Pancreas (tissue), 10 donors: Measurements from ENCODE around the gene AADAC. TPM values are rescaled to one million over a fixed set of nuclear protein-coding genes. Genes with fewer than 3 reads are reported as not detected.

Experiments used
- ATAC-seq, 4 donors: fragments of 200-7000 bp; cut with Tn5 transposase; one replicate each; pipeline versions ENCODE4 v1.8.0 to v1.9.1; 2020; ENCODE audit warnings: mild to moderate bottlenecking in 4 of 4, moderate library complexity in 4 of 4
- DNase-seq, 6 donors: peaks; one replicate each; pipeline ENCODE4 v3.0.0-alpha.2; 2020
- FAIRE-seq: peaks from 2 replicates; lab custom pipeline; 2012; peaks lifted over from hg19 to GRCh38; lab: Jason Lieb, UNC
- H3K27ac ChIP-seq, 4 donors: fragments of 200-600 bp; sonication (generic); 1 replicate in 3 of 4; 2 replicates in 1 of 4; pipeline versions ENCODE4 v1.5.0 to v1.8.0; 2020
- H3K27me3 ChIP-seq, 4 donors: fragments of 200-600 bp; one replicate each; pipeline ENCODE4 v1.8.0; 2021
- H3K36me3 ChIP-seq, 3 donors: fragments of 200-600 bp; sonication (generic) in 1 of 3; one replicate each; pipeline versions ENCODE4 v1.5.0 to v1.8.0; 2020 to 2021
- H3K4me1 ChIP-seq, 3 donors: fragments of 200-600 bp; one replicate each; pipeline ENCODE4 v1.8.0; 2021
- H3K4me3 ChIP-seq, 4 donors: fragments of 200-600 bp; sonication (generic) in 2 of 4; one replicate each; pipeline versions ENCODE4 v1.5.0 to v1.8.0; 2020 to 2021
- H3K9me3 ChIP-seq, 4 donors: fragments of 200-600 bp; one replicate each; pipeline ENCODE4 v1.8.0; 2021
- WGBS, 2 donors: extraction: QIAGEN DNeasy Blood & Tissue Kit; methylation state at CpG; one replicate each; pipeline ENCODE4 v1.1.7; 2013; 5-methylcytosine and 5-hydroxymethylcytosine counted together
- intact Hi-C, 3 donors: fragments of 100-400 bp; cut with DNase I; formaldehyde crosslinking; loops; one replicate each; pipeline versions ENCODE4 v1.11.1 to v1.14.2; 2022
- polyA plus RNA-seq, 2 donors: library from polyadenylated mRNA; stranded (reverse); fragments of 200-250 nt; gene quantifications; one replicate each; pipeline ENCODE4 v1.2.3, GENCODE V29; 2013
- total RNA-seq, 6 donors: library from RNA; stranded (reverse); fragmentation: NEBNext Ultra II Directional in 4 of 6; extraction: Animal tissue kit (Norgen Biotek cat#: 25700) in 4 of 6; gene quantifications; one replicate each; pipeline versions ENCODE4 v1.2.1 to v1.2.4, GENCODE V29; 2021 to 2023
- TF ChIP-seq, protein P1 (sequence below), 4 donors: fragments of 200-600 bp; sonication (generic) in 3 of 4; IDR thresholded peaks; one replicate each; pipeline versions ENCODE4 v1.5.0 to v1.8.0; 2021; ENCODE audit warnings: antibody characterized with exemption in 4 of 4
- donor health status: healthy with polysubstance abuse.
- donor health status: DM: no; HTN: no; CAD: no; lungs with moderate emphysema.
- donor health status: DM: no; HTN: no; CAD: no.
- donor health status: control.
- donor health status: control.
- donor health status: Bipolar disorder and iron deficiency.
- donor health status: DM: yes; HTN: yes; CAD: no.
- donor health status: DM: no; HTN: no; CAD: no.
- donor health status: DM: no; HTN: no; CAD: no.
- donor health status: DM: yes; HTN: yes; CAD: no.

The AADAC gene
- total and polyA plus RNA-seq, 8 donors, result 2.7 to 83.7 (median 19.9) TPM

DNA sequence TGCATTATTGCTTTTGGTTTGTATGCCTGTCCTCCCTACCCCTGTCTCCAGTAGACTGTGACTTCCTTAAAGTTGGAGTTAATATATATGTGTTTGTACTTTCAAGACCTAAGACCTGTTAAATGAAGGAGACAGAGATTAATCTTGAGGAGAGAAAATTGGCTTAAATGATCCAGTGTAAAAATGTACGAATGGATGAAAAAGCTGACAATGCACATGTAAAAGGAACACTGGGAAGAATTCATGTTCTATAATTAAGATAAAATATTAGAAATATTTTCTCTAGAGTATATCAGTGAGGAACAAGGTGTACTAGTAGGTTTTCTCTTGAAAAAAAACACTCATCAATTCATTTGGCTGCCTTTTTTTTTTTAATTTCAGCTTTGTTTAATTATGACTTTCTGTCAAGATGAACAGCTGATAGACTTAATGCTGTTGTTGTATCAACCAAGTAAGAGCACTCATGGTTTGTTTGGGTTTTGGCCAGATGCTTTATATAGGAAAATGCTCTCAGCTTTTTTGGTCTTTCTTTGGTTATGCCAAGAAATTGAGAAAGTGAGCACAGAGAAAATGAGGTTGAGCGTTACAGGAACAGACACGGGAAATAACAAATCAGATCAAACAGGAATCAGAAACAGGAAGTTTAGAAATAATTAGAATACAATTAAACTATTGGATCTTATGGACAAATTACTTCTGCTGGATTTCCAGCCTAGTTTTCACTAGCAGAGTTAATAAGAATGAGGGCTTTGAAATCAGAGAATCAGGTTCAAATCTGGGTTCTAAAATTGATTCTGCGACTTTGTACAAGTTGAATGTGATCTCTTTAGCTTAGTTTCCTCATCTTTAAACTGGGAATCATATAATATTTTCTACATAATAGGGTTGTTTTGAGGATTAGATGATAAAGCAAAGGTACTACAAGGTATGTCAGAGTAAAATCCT lies 38.3 kb upstream of the AADAC start:
- intact Hi-C loops, result no loop called here
- FAIRE-seq (no peak), DNase-seq (no peak), ATAC-seq (no peak)
- H3K4me3 ChIP-seq, result no peak overlapping the region
- H3K27ac ChIP-seq, result peak overlapping the region in 3 of 4 donors; percentile 4 to 59 (median 17)
- no peaks in the 10 kb centered on the region for H3K9me3 ChIP-seq
- WGBS, 2 donors, result 49 to 55% methylated on average over 4 of the region's 4 CpGs
- no peaks in the 10 kb centered on the region for H3K27me3 ChIP-seq
- peaks cover 8 to 60% (median 44%) of the 10 kb centered on the region in 3 donors for H3K4me1 ChIP-seq
- H3K36me3 ChIP-seq, result no peaks in the 10 kb centered on the region
- TF ChIP-seq, protein P1, sequence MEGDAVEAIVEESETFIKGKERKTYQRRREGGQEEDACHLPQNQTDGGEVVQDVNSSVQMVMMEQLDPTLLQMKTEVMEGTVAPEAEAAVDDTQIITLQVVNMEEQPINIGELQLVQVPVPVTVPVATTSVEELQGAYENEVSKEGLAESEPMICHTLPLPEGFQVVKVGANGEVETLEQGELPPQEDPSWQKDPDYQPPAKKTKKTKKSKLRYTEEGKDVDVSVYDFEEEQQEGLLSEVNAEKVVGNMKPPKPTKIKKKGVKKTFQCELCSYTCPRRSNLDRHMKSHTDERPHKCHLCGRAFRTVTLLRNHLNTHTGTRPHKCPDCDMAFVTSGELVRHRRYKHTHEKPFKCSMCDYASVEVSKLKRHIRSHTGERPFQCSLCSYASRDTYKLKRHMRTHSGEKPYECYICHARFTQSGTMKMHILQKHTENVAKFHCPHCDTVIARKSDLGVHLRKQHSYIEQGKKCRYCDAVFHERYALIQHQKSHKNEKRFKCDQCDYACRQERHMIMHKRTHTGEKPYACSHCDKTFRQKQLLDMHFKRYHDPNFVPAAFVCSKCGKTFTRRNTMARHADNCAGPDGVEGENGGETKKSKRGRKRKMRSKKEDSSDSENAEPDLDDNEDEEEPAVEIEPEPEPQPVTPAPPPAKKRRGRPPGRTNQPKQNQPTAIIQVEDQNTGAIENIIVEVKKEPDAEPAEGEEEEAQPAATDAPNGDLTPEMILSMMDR (IDR thresholded peaks at IDR 0.05), result no peak

DNA sequence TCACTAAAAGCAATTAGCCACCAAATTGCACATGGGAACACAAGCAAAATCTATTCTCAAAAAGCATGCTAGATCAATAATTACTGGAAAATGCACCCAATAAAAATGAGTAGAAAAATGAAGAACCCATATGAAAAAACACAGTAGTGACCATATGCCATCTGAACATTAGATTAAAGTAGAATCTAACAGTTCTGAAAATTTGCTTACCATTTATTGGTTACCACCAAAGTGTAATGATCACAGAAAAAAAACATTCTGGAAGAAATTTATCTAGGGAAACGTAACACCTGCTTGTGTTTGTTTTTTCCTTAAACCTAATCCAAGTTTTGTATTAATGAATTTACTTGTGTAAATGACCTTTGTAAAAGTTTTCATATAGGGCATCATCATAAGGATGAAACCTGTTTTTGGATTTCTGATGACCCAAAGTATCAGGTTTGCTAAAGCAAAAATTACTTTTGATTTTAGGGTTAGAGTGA lies 37.6 kb upstream of the AADAC start:
- peak overlapping the region in 3 of 4 donors; percentile 4 to 59 (median 17) for H3K27ac ChIP-seq
- DNase-seq, result no peak
- ATAC-seq, result peak; percentile 50 to 78 (median 62)
- intact Hi-C loops, result no loop called here
- TF ChIP-seq, protein P1 (IDR thresholded peaks at IDR 0.05), result no peak
- FAIRE-seq, result no peak
- no peaks in the 10 kb centered on the region for H3K36me3 ChIP-seq
- no peak overlapping the region for H3K4me3 ChIP-seq
- no peaks in the 10 kb centered on the region for H3K27me3 ChIP-seq
- H3K9me3 ChIP-seq, result no peaks in the 10 kb centered on the region
- peaks cover 2 to 53% (median 38%) of the 10 kb centered on the region in 3 donors for H3K4me1 ChIP-seq
- WGBS, 2 donors, result 33 to 37% methylated on average over 1 of the region's 1 CpG

DNA sequence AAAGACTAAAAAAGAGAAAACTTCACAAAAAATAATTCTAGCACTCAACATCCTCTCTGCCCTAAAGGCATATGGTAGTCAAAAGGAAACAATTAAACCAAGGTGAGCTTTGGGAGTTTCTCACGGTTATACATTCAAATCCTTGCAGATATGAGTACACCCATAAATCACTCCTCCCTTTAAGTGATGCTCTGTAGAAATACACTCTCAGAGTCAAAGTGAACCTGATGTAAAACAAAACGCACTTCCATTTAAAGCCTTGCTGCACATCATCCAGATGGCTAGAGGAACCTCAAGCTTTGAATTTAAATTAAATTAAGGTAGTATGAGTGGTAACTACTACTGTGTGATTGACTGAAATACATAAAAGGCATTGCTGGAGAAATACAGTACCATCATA lies 36.0 kb upstream of the AADAC start:
- no peak for DNase-seq
- Histone ChIP-seq H3K36me3 (no peaks in the 10 kb centered on the region), H3K27me3 (no peaks in the 10 kb centered on the region), H3K4me1 (peaks cover 0 to 38% (median 23%) of the 10 kb centered on the region in 3 donors), H3K9me3 (no peaks in the 10 kb centered on the region), H3K4me3 (no peak overlapping the region), H3K27ac (no peak overlapping the region)
- intact Hi-C loops, result no loop called here
- FAIRE-seq, result no peak
- 88 to 91% methylated on average over 2 of the region's 2 CpGs for WGBS, 2 donors
- TF ChIP-seq, protein P1 (IDR thresholded peaks at IDR 0.05), result no peak
- no peak for ATAC-seq

DNA sequence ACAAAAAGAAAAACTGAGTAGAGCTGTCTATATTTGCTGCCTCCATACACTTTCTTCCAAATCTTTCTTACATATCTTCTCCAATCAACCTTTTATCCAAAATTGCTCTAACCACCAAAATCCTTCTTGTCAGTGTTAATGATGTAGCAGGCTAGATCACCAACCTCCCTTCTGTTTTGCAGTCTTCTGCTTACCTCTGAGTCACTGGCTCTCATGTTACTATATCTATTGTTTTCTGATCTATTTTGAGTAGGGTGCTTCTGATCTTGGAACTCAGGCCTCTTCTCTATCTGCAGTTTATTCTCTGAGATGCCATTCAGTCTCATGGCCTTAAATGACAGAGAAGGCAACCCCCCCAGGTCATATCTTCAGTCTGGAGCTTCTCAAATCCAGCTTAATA lies 26.3 kb upstream of the AADAC start:
- no peak overlapping the region for H3K4me3 ChIP-seq
- no peaks in the 10 kb centered on the region for H3K27me3 ChIP-seq
- DNase-seq, result no peak
- peaks cover 0 to 16% (median 4%) of the 10 kb centered on the region in 3 donors for H3K4me1 ChIP-seq
- FAIRE-seq, result no peak
- TF ChIP-seq, protein P1 (IDR thresholded peaks at IDR 0.05), result no peak
- no peaks in the 10 kb centered on the region for H3K9me3 ChIP-seq
- intact Hi-C loops, result no loop called here
- H3K36me3 ChIP-seq, result no peaks in the 10 kb centered on the region
- H3K27ac ChIP-seq, result no peak overlapping the region
- ATAC-seq, result no peak

DNA sequence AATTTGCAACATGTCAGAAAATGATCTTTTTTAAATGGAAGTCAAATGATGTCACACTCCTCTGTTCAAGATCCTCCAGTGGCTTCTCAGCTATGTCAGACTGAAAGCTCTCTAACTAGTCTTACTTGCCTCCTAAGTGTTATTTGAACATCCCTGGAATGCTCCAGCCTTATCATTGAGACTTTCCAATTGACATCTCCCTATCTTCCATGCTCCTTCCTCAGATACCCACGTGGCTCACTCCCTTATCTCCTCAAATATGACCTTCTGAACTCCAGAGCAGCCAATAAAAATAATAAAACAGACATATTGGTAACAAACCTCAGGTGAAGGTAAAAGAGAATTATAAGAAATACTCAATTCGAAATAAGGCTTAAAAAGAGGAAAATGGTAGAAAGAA lies 25.5 kb upstream of the AADAC start:
- FAIRE-seq, result no peak
- no peak overlapping the region for H3K27ac ChIP-seq
- H3K27me3 ChIP-seq, result no peaks in the 10 kb centered on the region
- peaks cover 4 to 23% (median 12%) of the 10 kb centered on the region in 3 donors for H3K4me1 ChIP-seq
- no peaks in the 10 kb centered on the region for H3K36me3 ChIP-seq
- no peak for ATAC-seq
- TF ChIP-seq, protein P1 (IDR thresholded peaks at IDR 0.05), result no peak
- H3K9me3 ChIP-seq, result no peaks in the 10 kb centered on the region
- no peak overlapping the region for H3K4me3 ChIP-seq
- intact Hi-C loops, result no loop called here
- no peak for DNase-seq
- 52 to 56% methylated on average over 2 of the region's 2 CpGs for WGBS, 2 donors
